SKM-1 treated with dmso at 0.1 percent for 144 hours (cell line): Measurements from ENCODE around the gene GTF2F2.
"Not testable (repeated sequence)": the region's sequence is repeated elsewhere in the genome, so short reads cannot be mapped to it uniquely, and the experiment has no call there.

Experiments used
- DNase-seq: peaks from one replicate; lab custom pipeline; 2025; ENCODE audit not compliant: unreplicated experiment; lab: John Stamatoyannopoulos, UW

Gene GTF2F2

GRCh38 chr13:45178349-45179162 lies 58.2 kb downstream of the GTF2F2 start:
- no peak for DNase-seq

GRCh38 chr13:45179428-45179827 lies 59.1 kb downstream of the GTF2F2 start:
- DNase-seq = no peak

GRCh38 chr13:45180303-45180702 lies 60.0 kb downstream of the GTF2F2 start:
- no peak for DNase-seq

- DNase-seq = no peak
These were observed 60.6 kb downstream of the GTF2F2 start for GRCh38 chr13:45180713-45181601.

GRCh38 chr13:45184693-45185092 lies 64.4 kb downstream of the GTF2F2 start:
- no peak for DNase-seq

- DNase-seq = no peak
These were observed 65.0 kb downstream of the GTF2F2 start for GRCh38 chr13:45185286-45185685.

- DNase-seq = not testable (repeated sequence)
These were observed 68.8 kb downstream of the GTF2F2 start for GRCh38 chr13:45189077-45189476.

- not testable (repeated sequence) for DNase-seq
These were observed 69.2 kb downstream of the GTF2F2 start for GRCh38 chr13:45189511-45189910.

GRCh38 chr13:45191874-45192273 lies 71.6 kb downstream of the GTF2F2 start:
- DNase-seq = no peak

- no peak for DNase-seq
These were observed 74.0 kb downstream of the GTF2F2 start for GRCh38 chr13:45194081-45194939.

- peak; percentile 7 for DNase-seq
These were observed 75.1 kb downstream of the GTF2F2 start for GRCh38 chr13:45195421-45195820.

GRCh38 chr13:45196096-45196495 lies 75.8 kb downstream of the GTF2F2 start:
- no peak for DNase-seq

- DNase-seq = no peak
These were observed 76.3 kb downstream of the GTF2F2 start for GRCh38 chr13:45196622-45197021.

- DNase-seq = no peak
These were observed 77.7 kb downstream of the GTF2F2 start for GRCh38 chr13:45198041-45198440.

GRCh38 chr13:45198924-45199323 lies 78.6 kb downstream of the GTF2F2 start:
- DNase-seq = no peak

GRCh38 chr13:45199711-45200110 lies 79.4 kb downstream of the GTF2F2 start:
- no peak for DNase-seq

GRCh38 chr13:45200701-45201232 lies 80.5 kb downstream of the GTF2F2 start, which contains the start of gene KCTD4:
TSS of gene KCTD4 (minus strand) at chr13:45201045. CDS start at chr13:45194567, 6,478 bp downstream.
- DNase-seq = no peak

GRCh38 chr13:45205124-45205523 lies 84.8 kb downstream of the GTF2F2 start:
- DNase-seq = peak; percentile 11

- no peak for DNase-seq
These were observed 86.0 kb downstream of the GTF2F2 start for GRCh38 chr13:45206340-45206739.

- no peak for DNase-seq
These were observed 87.0 kb downstream of the GTF2F2 start for GRCh38 chr13:45207319-45207718.

- no peak for DNase-seq
These were observed 87.8 kb downstream of the GTF2F2 start for GRCh38 chr13:45208132-45208531.
